Measurements from ENCODE around the gene CHPF2.

DNA sequence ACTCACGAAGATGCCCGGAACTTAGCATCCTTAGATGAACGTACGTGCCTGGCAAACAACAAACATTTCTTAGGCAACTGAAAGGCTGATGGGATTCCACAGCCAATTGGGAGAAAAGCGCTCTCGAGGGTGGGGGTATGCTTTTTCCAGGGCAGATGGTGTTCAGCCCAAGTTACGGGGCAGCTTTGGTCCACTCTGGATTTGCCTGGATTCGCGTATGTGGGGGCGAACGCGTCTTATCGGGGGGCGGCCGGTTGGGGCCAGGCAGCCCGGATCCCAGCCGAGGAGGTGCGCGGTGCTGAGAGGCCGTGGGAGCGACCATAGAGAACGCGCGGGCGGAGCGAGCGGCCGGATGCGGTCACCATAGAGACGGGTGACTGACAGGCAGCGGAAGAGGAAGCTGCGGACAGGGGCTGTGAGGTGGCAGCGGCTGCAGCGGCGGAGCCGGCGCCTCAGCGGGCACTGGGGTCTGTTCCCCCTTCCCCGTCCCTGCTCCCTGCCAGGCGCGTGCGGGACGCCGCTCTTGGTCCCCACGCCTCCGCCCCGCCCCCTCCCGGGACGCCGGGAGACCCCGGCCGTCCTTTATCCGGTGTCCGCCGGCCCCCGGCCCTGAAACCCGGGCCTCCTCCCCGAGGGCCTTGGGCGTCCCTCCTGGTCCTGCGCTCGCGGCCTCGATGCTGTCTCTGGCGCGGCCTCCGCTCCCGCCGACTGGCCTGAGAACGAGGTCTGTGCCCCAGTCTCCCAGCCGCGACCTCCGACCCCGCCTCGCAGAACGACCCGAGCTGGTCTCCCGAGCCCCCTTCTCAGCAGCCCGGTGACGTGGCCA is at the start of gene CHPF2:
- no peak for TF ChIP-seq SUZ12 (IDR thresholded peaks at IDR 0.05; ENCODE audit: extremely low read depth, insufficient read depth, insufficient read length)
- TF ChIP-seq YY1 (IDR thresholded peaks at IDR 0.05; ENCODE audit: insufficient read depth, insufficient read length) = no peak
